IMR-90 (cell line): ENCODE results near the gene MRPL38. TPM values are rescaled to one million over a fixed set of nuclear protein-coding genes. Genes with fewer than 3 reads are reported as not detected.
A peak's percentile ranks its signal among the peaks of the same experiment; 100 is the strongest.

Experiments
- ATAC-seq: fragments of 200-7000 bp; cut with Tn5 transposase; 2 replicates; pipeline ENCODE4 v1.9.1; 2020; ENCODE audit warnings: low read depth, mild to moderate bottlenecking, moderate library complexity
- BruUV-seq: library from RNA; stranded (reverse); fragments of 400-500 nt; replicated peaks from 2 replicates; lab custom pipeline; 2021; lab: Mats Ljungman, UMichigan
- CTCF ChIA-PET: fragments of 300-600 bp; formaldehyde crosslinking; extraction: SDS; loops from one replicate; lab custom pipeline; 2021; ENCODE audit warnings: antibody characterized with exemption; lab: Yijun Ruan, JAX
- POLR2A ChIA-PET: fragments of 300-600 bp; sonication (Branson Sonifier 250); formaldehyde crosslinking; loops from one replicate; lab custom pipeline; 2022; ENCODE audit warnings: antibody characterized with exemption; ENCODE audit not compliant: unreplicated experiment; lab: Charles Lee
- DNase-seq: peaks from one replicate; pipeline ENCODE4 v3.0.0; 2013
- H2AFZ ChIP-seq: replicated peaks from 2 replicates; pipeline ENCODE3; 2013; ENCODE audit warnings: low read length, mild to moderate bottlenecking; ENCODE audit not compliant: poor library complexity
- H2AK5ac ChIP-seq: 2 replicates; pipeline ENCODE4 v1.6.1; 2013; ENCODE audit warnings: low read depth, low read length, inconsistent platforms
- H2AK9ac ChIP-seq: replicated peaks from 2 replicates; pipeline ENCODE3; 2013; ENCODE audit warnings: mild to moderate bottlenecking, low read depth, low read length, moderate library complexity; ENCODE audit not compliant: poor library complexity
- H2BK120ac ChIP-seq: 2 replicates; pipeline ENCODE4 v1.6.1; 2013; ENCODE audit warnings: low read depth, low read length, inconsistent platforms
- H2BK15ac ChIP-seq: 3 replicates; pipeline ENCODE4 v1.6.1; 2013; ENCODE audit warnings: low read depth, low read length, inconsistent platforms
- H2BK20ac ChIP-seq: 2 replicates; pipeline ENCODE4 v1.6.1; 2013; ENCODE audit warnings: low read depth, mild to moderate bottlenecking, inconsistent platforms, low read length, moderate library complexity
- H2BK5ac ChIP-seq: 2 replicates; pipeline ENCODE4 v1.6.1; 2013; ENCODE audit warnings: mild to moderate bottlenecking, low read depth, low read length, inconsistent platforms; ENCODE audit not compliant: poor library complexity, severe bottlenecking
- H3K14ac ChIP-seq: replicated peaks from 2 replicates; pipeline ENCODE4 v1.6.1; 2013; ENCODE audit warnings: low read depth, low read length, inconsistent platforms
- H3K18ac ChIP-seq: 2 replicates; pipeline ENCODE4 v1.6.1; 2013; ENCODE audit warnings: low read depth, low read length, control low read depth
- H3K23ac ChIP-seq: 2 replicates; pipeline ENCODE4 v1.6.1; 2013; ENCODE audit warnings: low read depth, low read length, inconsistent platforms
- H3K27ac ChIP-seq: 2 replicates; pipeline ENCODE4 v1.5.1; 2013; ENCODE audit warnings: mild to moderate bottlenecking, control low read depth, low read length; ENCODE audit not compliant: insufficient read depth
- H3K27me3 ChIP-seq: 2 replicates; pipeline ENCODE4 v1.6.1; 2013; ENCODE audit warnings: low read length; ENCODE audit not compliant: control insufficient read depth, insufficient read depth
- H3K36me3 ChIP-seq: 2 replicates; pipeline ENCODE4 v1.6.1; 2013; ENCODE audit warnings: low read length, mixed read lengths; ENCODE audit not compliant: control insufficient read depth, insufficient read depth
- H3K4ac ChIP-seq: 2 replicates; pipeline ENCODE4 v1.6.1; 2013; ENCODE audit warnings: low read depth, low read length, inconsistent platforms
- H3K4me1 ChIP-seq: 2 replicates; pipeline ENCODE4 v1.6.1; 2013; ENCODE audit warnings: low read length, mixed read lengths; ENCODE audit not compliant: control insufficient read depth, insufficient read depth
- H3K4me2 ChIP-seq: 2 replicates; pipeline ENCODE4 v1.6.1; 2013; ENCODE audit warnings: low read depth, mild to moderate bottlenecking, control low read depth, low read length, moderate library complexity
- H3K4me3 ChIP-seq: 2 replicates; pipeline ENCODE4 v1.5.1; 2013; ENCODE audit warnings: low read depth, mild to moderate bottlenecking, control low read depth, low read length, moderate library complexity; ENCODE audit not compliant: insufficient read depth
- H3K56ac ChIP-seq: 2 replicates; pipeline ENCODE4 v1.6.1; 2013; ENCODE audit warnings: low read length, inconsistent platforms; ENCODE audit not compliant: insufficient read depth; ENCODE audit errors: extremely low read depth
- H3K79me1 ChIP-seq, 2 experiments: 2 replicates each; pipeline ENCODE4 v1.6.1; 2013; ENCODE audit warnings: low read length in 2 of 2, inconsistent platforms in 1 of 2, low read depth in 1 of 2
- H3K9ac ChIP-seq: 2 replicates; pipeline ENCODE4 v1.6.1; 2013; ENCODE audit warnings: low read depth, low read length, control low read depth
- H3K9me1 ChIP-seq: 2 replicates; pipeline ENCODE4 v1.6.1; 2013; ENCODE audit warnings: low read length, inconsistent platforms; ENCODE audit not compliant: insufficient read depth
- H3K9me3 ChIP-seq: 2 replicates; pipeline ENCODE4 v1.6.1; 2013; ENCODE audit warnings: low read length; ENCODE audit not compliant: control insufficient read depth, insufficient read depth
- H4K20me1 ChIP-seq: 2 replicates; pipeline ENCODE4 v1.6.1; 2013; ENCODE audit warnings: low read length, inconsistent platforms; ENCODE audit not compliant: insufficient read depth
- H4K5ac ChIP-seq: 2 replicates; pipeline ENCODE4 v1.6.1; 2013; ENCODE audit warnings: mild to moderate bottlenecking, low read depth, low read length, control low read depth
- H4K8ac ChIP-seq, 2 experiments: 2 replicates each; pipeline ENCODE4 v1.6.1; 2013; ENCODE audit warnings: low read depth in 2 of 2, low read length in 2 of 2, control low read depth in 1 of 2, inconsistent platforms in 1 of 2
- H4K91ac ChIP-seq: 2 replicates; pipeline ENCODE4 v1.6.1; 2013; ENCODE audit warnings: low read depth, low read length, inconsistent platforms; ENCODE audit not compliant: insufficient read depth
- CEBPB ChIP-seq: IDR thresholded peaks from 2 replicates; pipeline ENCODE4 v1.6.1; 2012; ENCODE audit warnings: low read depth, low read length, improper control_type of control experiment
- CHD1 ChIP-seq: IDR thresholded peaks from 2 replicates; pipeline ENCODE4 v1.6.1; 2012; ENCODE audit warnings: low read depth, low read length, improper control_type of control experiment
- ELK1 ChIP-seq: fragments of 150-350 bp; IDR thresholded peaks from 2 replicates; pipeline ENCODE4 v1.6.1; 2016; ENCODE audit warnings: low read depth, mild to moderate bottlenecking, low read length, moderate library complexity, borderline replicate concordance
- MAFK ChIP-seq: IDR thresholded peaks from 2 replicates; pipeline ENCODE4 v1.6.1; 2012; ENCODE audit warnings: low read depth, low read length, improper control_type of control experiment
- MXI1 ChIP-seq: IDR thresholded peaks from 2 replicates; pipeline ENCODE4 v1.6.1; 2012; ENCODE audit warnings: low read depth, mild to moderate bottlenecking, low read length, moderate library complexity, borderline replicate concordance
- NFE2L2 ChIP-seq: fragments of 150-350 bp; IDR thresholded peaks from 2 replicates; pipeline ENCODE4 v1.6.1; 2016; ENCODE audit warnings: low read depth, mild to moderate bottlenecking, low read length
- WGBS, 2 experiments: methylation state at CpG; one replicate each; pipeline versions ENCODE4 v1.1.5 to v1.1.7; 2013; ENCODE audit warnings: missing lambda C conversion rate in 2 of 2; ENCODE audit not compliant: insufficient read length in 1 of 2; ENCODE audit errors: extremely low coverage in 2 of 2; 5-methylcytosine and 5-hydroxymethylcytosine counted together
- dilution Hi-C: fragments of 300-500 bp; cut with HindIII; formaldehyde crosslinking; loops from one replicate; pipeline ENCODE4 v1.14.3; 2018; ENCODE audit warnings: low sequenced_read_pairs; ENCODE audit not compliant: unreplicated experiment
- in situ Hi-C: fragments of 300-500 bp; cut with MboI; formaldehyde crosslinking; loops from 3 replicates; pipeline ENCODE4 v1.14.3; 2019; ENCODE audit warnings: low sequenced_read_pairs, inconsistent platforms, mixed read lengths
- intact Hi-C: fragments of 100-400 bp; cut with micrococcal nuclease; formaldehyde crosslinking; loops from 2 replicates; pipeline ENCODE4 v1.10.0; 2022
- polyA plus RNA-seq, 3 experiments: library from polyadenylated mRNA; depleted of rRNA; stranded (reverse); fragments of >200 nt; gene quantifications; 2 replicates each; pipeline ENCODE4 v1.2.3, GENCODE V29; 2012; ENCODE audit warnings: low replicate concordance in 1 of 3
- total RNA-seq: library from RNA; depleted of rRNA; stranded (reverse); fragments of >200 nt; gene quantifications from 2 replicates; pipeline ENCODE4 v1.2.3, GENCODE V29; 2012

The MRPL38 gene
- total and polyA plus RNA-seq, 2 of the 4 experiments (the other 2 are of a cell fraction), result 13.3 to 42.5 TPM

DNA sequence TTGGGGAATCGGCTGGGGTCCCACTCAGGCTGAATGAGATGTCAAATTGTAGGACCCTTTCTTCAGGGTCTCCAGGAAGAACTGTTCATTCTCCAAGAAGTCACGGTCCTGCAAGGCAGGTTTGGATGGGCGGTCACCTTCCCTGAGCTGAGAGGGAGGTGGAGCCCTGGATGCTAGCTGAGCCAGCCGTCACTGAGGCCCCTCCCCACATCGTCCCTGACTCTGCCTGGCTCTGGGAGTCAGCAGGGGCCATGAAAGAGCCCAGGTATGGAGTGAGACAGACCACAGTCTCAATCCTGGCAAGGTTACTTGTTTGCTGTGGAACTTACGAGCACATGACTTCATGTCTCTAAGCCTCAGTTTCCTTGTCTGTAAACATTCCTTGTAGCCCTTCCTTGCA lies 6.0 kb upstream of the MRPL38 start:
- H3K4me3 ChIP-seq, result no peak overlapping the region
- CTCF ChIA-PET, result interaction anchor here (1.5 kb wide), 1 partner anchor 91 kb away, joined by 3 read pairs; no protein-coding TSS in a partner anchor

More for the DNA sequence above, 6.0 kb upstream of the MRPL38 start:
- H4K91ac ChIP-seq, result no peak overlapping the region
- H3K14ac ChIP-seq, result no peak overlapping the region
- no peak overlapping the region for H4K8ac ChIP-seq
- dilution Hi-C loops, result no loop called here
- H3K23ac ChIP-seq, result no peak overlapping the region
- H3K27ac ChIP-seq, result no peak overlapping the region
- peaks cover 0 to 3% of the 10 kb centered on the region in 2 experiments; a peak in 1 of 4 replicates for H3K79me1 ChIP-seq
- POLR2A ChIA-PET, result no interaction called here
- intact Hi-C loops, result no loop called here
- H2BK120ac ChIP-seq, result no peak overlapping the region
- H4K20me1 ChIP-seq, result no peaks in the 10 kb centered on the region
- H3K18ac ChIP-seq, result no peak overlapping the region
- no peaks in the 10 kb centered on the region for H3K27me3 ChIP-seq
- H4K5ac ChIP-seq, result no peak overlapping the region
- H2BK20ac ChIP-seq, result no peak overlapping the region
- peak overlapping the region; percentile 33 for H2AFZ ChIP-seq
- no peak overlapping the region for H2BK5ac ChIP-seq
- WGBS, 2 experiments, result no CpG with 5 or more reads among the region's 6 CpGs
- peaks cover 9% of the 10 kb centered on the region for H3K36me3 ChIP-seq
- H3K9me1 ChIP-seq, result 0 out of 2 replicates have a peak, but pooled peaks cover 3% of the 10 kb centered on the region
- BruUV-seq, result no TSS peak
- no peaks in the 10 kb centered on the region for H3K9me3 ChIP-seq
- H3K4me1 ChIP-seq, result peaks cover under 1% of the 10 kb centered on the region; the same call in 1 of the 2 replicates
- H3K56ac ChIP-seq, result no peak overlapping the region
- H2AK5ac ChIP-seq, result no peak overlapping the region
- no peak overlapping the region for H3K4me2 ChIP-seq
- no peak; the same call in 1 of the 2 replicates for ATAC-seq
- DNase-seq, result no peak
- H3K4ac ChIP-seq, result no peak overlapping the region
- in situ Hi-C loops, result loop anchor here (5.0 kb wide), 1 partner anchor 97 kb away; no protein-coding TSS in a partner anchor
- TF ChIP-seq NFE2L2 (no peak), MXI1 (no peak), ELK1 (no peak), CEBPB (no peak), MAFK (no peak), CHD1 (no peak)
- no peak overlapping the region for H2BK15ac ChIP-seq
- H2AK9ac ChIP-seq, result no peak overlapping the region
- no peak overlapping the region for H3K9ac ChIP-seq
